PC-3 (cell line): Measurements from ENCODE around the gene MORN5. TPM values are rescaled to one million over a fixed set of nuclear protein-coding genes. Genes with fewer than 3 reads are reported as not detected.

Experiments
- ATAC-seq: fragments of 200-7000 bp; cut with Tn5 transposase; 2 replicates; pipeline ENCODE4 v1.9.1; 2020; ENCODE audit warnings: mild to moderate bottlenecking, moderate library complexity
- BruUV-seq: library from RNA; stranded (reverse); fragments of 400-500 nt; replicated peaks from 2 replicates; lab custom pipeline; 2021; lab: Mats Ljungman, UMichigan
- CTCF ChIA-PET: fragments of 300-600 bp; sonication (Branson Sonifier 250); formaldehyde crosslinking; loops from one replicate; lab custom pipeline; 2022; ENCODE audit warnings: antibody characterized with exemption; lab: Charles Lee
- POLR2A ChIA-PET: fragments of 300-600 bp; sonication (Branson Sonifier 250); formaldehyde crosslinking; loops from one replicate; lab custom pipeline; 2022; ENCODE audit warnings: antibody characterized with exemption; ENCODE audit not compliant: unreplicated experiment; lab: Charles Lee
- DNase-seq: peaks from one replicate; pipeline ENCODE4 v3.0.0-alpha.2; 2015
- H2AFZ ChIP-seq: fragments of 300-600 bp; sonication (generic); 2 replicates; pipeline ENCODE4 v1.6.0; 2016; ENCODE audit warnings: antibody characterized with exemption, low read length
- H3F3A ChIP-seq: fragments of 300-600 bp; sonication (generic); one replicate; pipeline ENCODE4 v1.6.0; 2017; ENCODE audit warnings: antibody characterized with exemption, low read length, control low read depth, mild to moderate bottlenecking; ENCODE audit not compliant: unreplicated experiment
- H3K27ac ChIP-seq: fragments of 300-600 bp; sonication (generic); 2 replicates; pipeline ENCODE4 v1.5.1; 2016; ENCODE audit warnings: mild to moderate bottlenecking, low read length
- H3K27me3 ChIP-seq: fragments of 300-600 bp; sonication (generic); 2 replicates; pipeline ENCODE4 v1.6.1; 2016; ENCODE audit warnings: low read length, mixed read lengths
- H3K36me3 ChIP-seq: fragments of 300-600 bp; sonication (generic); 2 replicates; pipeline ENCODE4 v1.6.1; 2016; ENCODE audit warnings: low read depth, mixed run types, low read length, mixed read lengths
- H3K4me1 ChIP-seq: fragments of 300-600 bp; sonication (generic); 2 replicates; pipeline ENCODE4 v1.5.1; 2016; ENCODE audit warnings: low read length; ENCODE audit not compliant: insufficient read depth
- H3K4me2 ChIP-seq: fragments of 300-600 bp; sonication (generic); 2 replicates; pipeline ENCODE4 v1.6.0; 2016; ENCODE audit warnings: low read length
- H3K4me3 ChIP-seq: fragments of 300-600 bp; sonication (generic); 2 replicates; pipeline ENCODE4 v1.5.1; 2016; ENCODE audit warnings: mild to moderate bottlenecking, low read length, mixed read lengths
- H3K79me2 ChIP-seq: fragments of 300-600 bp; sonication (generic); 2 replicates; pipeline ENCODE4 v1.6.1; 2017; ENCODE audit warnings: low read length, mixed read lengths
- H3K9ac ChIP-seq: fragments of 300-600 bp; sonication (generic); 2 replicates; pipeline ENCODE4 v1.6.0; 2016; ENCODE audit warnings: mild to moderate bottlenecking, low read length
- H3K9me2 ChIP-seq: fragments of 300-600 bp; sonication (generic); replicated peaks from 2 replicates; pipeline ENCODE4 v1.6.1; 2016; ENCODE audit warnings: mixed run types, low read length, mixed read lengths
- H3K9me3 ChIP-seq: fragments of 300-600 bp; sonication (generic); 2 replicates; pipeline ENCODE4 v1.6.1; 2016; ENCODE audit warnings: low read length, mixed read lengths
- H4K20me1 ChIP-seq: fragments of 300-600 bp; sonication (generic); 2 replicates; pipeline ENCODE4 v1.6.1; 2016; ENCODE audit warnings: low read length, mixed read lengths
- CTCF ChIP-seq: fragments of 300-600 bp; sonication (generic); conservative IDR thresholded peaks from 2 replicates; pipeline ENCODE4 v1.5.1; 2017; ENCODE audit warnings: antibody characterized with exemption, low read depth, mild to moderate bottlenecking, low read length
- EZH2 ChIP-seq: fragments of 300-600 bp; sonication (generic); IDR thresholded peaks from one replicate; pipeline ENCODE4 v1.6.1; 2017; ENCODE audit warnings: antibody characterized with exemption, mild to moderate bottlenecking, low read length; ENCODE audit not compliant: unreplicated experiment
- EZH2phosphoT487 ChIP-seq: fragments of 300-600 bp; sonication (generic); IDR thresholded peaks from 2 replicates; pipeline ENCODE4 v1.6.1; 2018; ENCODE audit warnings: mild to moderate bottlenecking, antibody characterized with exemption, low read length, borderline replicate concordance
- intact Hi-C: fragments of 100-400 bp; cut with micrococcal nuclease; formaldehyde crosslinking; loops from 2 replicates; pipeline ENCODE4 v1.9.0; 2023
- total RNA-seq: library from RNA; depleted of rRNA; stranded (reverse); fragments of >200 nt; gene quantifications from 2 replicates; pipeline ENCODE4 v1.2.3, GENCODE V29; 2014

MORN5 gene
- total RNA-seq, 1 experiment from 2014 or later = not detected

- no peaks in the 10 kb centered on the region for H4K20me1 ChIP-seq
- DNase-seq (no peak), ATAC-seq (no peak)
- peaks cover 3% of the 10 kb centered on the region for H3K79me2 ChIP-seq
- H3K9ac ChIP-seq = no peak overlapping the region
- intact Hi-C loops = no loop called here
- no peak overlapping the region for H3K4me2 ChIP-seq
- POLR2A ChIA-PET = no interaction called here
- CTCF ChIA-PET = no interaction called here
- no peaks in the 10 kb centered on the region for H3K9me2 ChIP-seq
- no TSS peak for BruUV-seq
- H3K4me1 ChIP-seq = 0 out of 2 replicates have a peak, but pooled peaks cover 3% of the 10 kb centered on the region
- TF ChIP-seq CTCF = no peak
- no peak for TF ChIP-seq EZH2
- TF ChIP-seq EZH2phosphoT487 = no peak
- H3K27ac ChIP-seq = no peak overlapping the region
- H3K9me3 ChIP-seq = 0 out of 2 replicates have a peak, but pooled peaks cover 5% of the 10 kb centered on the region
- H3F3A ChIP-seq = no peaks in the 10 kb centered on the region
- H3K36me3 ChIP-seq = no peaks in the 10 kb centered on the region
- no peaks in the 10 kb centered on the region for H3K27me3 ChIP-seq
- no peak overlapping the region for H3K4me3 ChIP-seq
- no peak overlapping the region for H2AFZ ChIP-seq
These were observed 4.6 kb downstream of the MORN5 start for GRCh38 chr9:122164286-122164685.

- ATAC-seq = no peak
- no peaks in the 10 kb centered on the region for H3K79me2 ChIP-seq
- H3K4me3 ChIP-seq = no peak overlapping the region
- H3K9ac ChIP-seq = no peak overlapping the region
- no peak for TF ChIP-seq CTCF
- no peak for TF ChIP-seq EZH2
- TF ChIP-seq EZH2phosphoT487 = no peak
- intact Hi-C loops = no loop called here
- no peaks in the 10 kb centered on the region for H3K27me3 ChIP-seq
- H3K27ac ChIP-seq = no peak overlapping the region
- DNase-seq = no peak
- no TSS peak for BruUV-seq
- CTCF ChIA-PET = no interaction called here
- no peaks in the 10 kb centered on the region for H3K36me3 ChIP-seq
- POLR2A ChIA-PET = interaction anchor here (0.6 kb wide), 1 partner anchor 270 kb away, joined by 12 read pairs; no protein-coding TSS in a partner anchor
- H3K9me3 ChIP-seq = no peaks in the 10 kb centered on the region
- H3K9me2 ChIP-seq = no peaks in the 10 kb centered on the region
- no peaks in the 10 kb centered on the region for H3F3A ChIP-seq
- no peak overlapping the region for H3K4me2 ChIP-seq
- H3K4me1 ChIP-seq = no peaks in the 10 kb centered on the region
- H4K20me1 ChIP-seq = no peaks in the 10 kb centered on the region
- H2AFZ ChIP-seq = no peak overlapping the region
These were observed 8.6 kb downstream of the MORN5 start for GRCh38 chr9:122168356-122168755.

- TF ChIP-seq EZH2phosphoT487 (no peak), EZH2 (no peak), CTCF (no peak)
- CTCF ChIA-PET = no interaction called here
- no peak for ATAC-seq
These were observed 12.4 kb downstream of the MORN5 start for GRCh38 chr9:122172131-122172530.

More at GRCh38 chr9:122172131-122172530, 12.4 kb downstream of the MORN5 start:
- no peaks in the 10 kb centered on the region for H3K9me2 ChIP-seq
- no peak overlapping the region for H3K4me2 ChIP-seq
- no peak overlapping the region for H3K9ac ChIP-seq
- H3K79me2 ChIP-seq = no peaks in the 10 kb centered on the region
- H3K36me3 ChIP-seq = no peaks in the 10 kb centered on the region
- BruUV-seq = no TSS peak
- no peaks in the 10 kb centered on the region for H3K9me3 ChIP-seq
- intact Hi-C loops = no loop called here
- no peaks in the 10 kb centered on the region for H3F3A ChIP-seq
- no peaks in the 10 kb centered on the region for H4K20me1 ChIP-seq
- H3K27me3 ChIP-seq = no peaks in the 10 kb centered on the region
- no peak for DNase-seq
- no peak overlapping the region for H3K4me3 ChIP-seq
- POLR2A ChIA-PET = no interaction called here
- H2AFZ ChIP-seq = no peak overlapping the region
- H3K27ac ChIP-seq = no peak overlapping the region
- H3K4me1 ChIP-seq = no peaks in the 10 kb centered on the region
